Measurements from ENCODE around the gene DENND4A.

Gene DENND4A

GRCh38 chr15:65722191-65722590 is 69.9 kb downstream of the DENND4A start:
- DNase-seq, result no peak
- Histone ChIP-seq H3K27me3 (ENCODE audit: insufficient read depth, low read depth, severe bottlenecking) (no peaks in the 10 kb centered on the region), H3K9me3 (ENCODE audit: severe bottlenecking) (no peaks in the 10 kb centered on the region), H3K4me3 (ENCODE audit: low read depth, low read length) (no peak overlapping the region), H3K27ac (no peak overlapping the region), H3K36me3 (no peaks in the 10 kb centered on the region; the same call in 1 of the 2 replicates)
- TF ChIP-seq, protein P1, sequence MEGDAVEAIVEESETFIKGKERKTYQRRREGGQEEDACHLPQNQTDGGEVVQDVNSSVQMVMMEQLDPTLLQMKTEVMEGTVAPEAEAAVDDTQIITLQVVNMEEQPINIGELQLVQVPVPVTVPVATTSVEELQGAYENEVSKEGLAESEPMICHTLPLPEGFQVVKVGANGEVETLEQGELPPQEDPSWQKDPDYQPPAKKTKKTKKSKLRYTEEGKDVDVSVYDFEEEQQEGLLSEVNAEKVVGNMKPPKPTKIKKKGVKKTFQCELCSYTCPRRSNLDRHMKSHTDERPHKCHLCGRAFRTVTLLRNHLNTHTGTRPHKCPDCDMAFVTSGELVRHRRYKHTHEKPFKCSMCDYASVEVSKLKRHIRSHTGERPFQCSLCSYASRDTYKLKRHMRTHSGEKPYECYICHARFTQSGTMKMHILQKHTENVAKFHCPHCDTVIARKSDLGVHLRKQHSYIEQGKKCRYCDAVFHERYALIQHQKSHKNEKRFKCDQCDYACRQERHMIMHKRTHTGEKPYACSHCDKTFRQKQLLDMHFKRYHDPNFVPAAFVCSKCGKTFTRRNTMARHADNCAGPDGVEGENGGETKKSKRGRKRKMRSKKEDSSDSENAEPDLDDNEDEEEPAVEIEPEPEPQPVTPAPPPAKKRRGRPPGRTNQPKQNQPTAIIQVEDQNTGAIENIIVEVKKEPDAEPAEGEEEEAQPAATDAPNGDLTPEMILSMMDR (IDR thresholded peaks at IDR 0.05; ENCODE audit: low read depth, low read length), result no peak

DNA sequence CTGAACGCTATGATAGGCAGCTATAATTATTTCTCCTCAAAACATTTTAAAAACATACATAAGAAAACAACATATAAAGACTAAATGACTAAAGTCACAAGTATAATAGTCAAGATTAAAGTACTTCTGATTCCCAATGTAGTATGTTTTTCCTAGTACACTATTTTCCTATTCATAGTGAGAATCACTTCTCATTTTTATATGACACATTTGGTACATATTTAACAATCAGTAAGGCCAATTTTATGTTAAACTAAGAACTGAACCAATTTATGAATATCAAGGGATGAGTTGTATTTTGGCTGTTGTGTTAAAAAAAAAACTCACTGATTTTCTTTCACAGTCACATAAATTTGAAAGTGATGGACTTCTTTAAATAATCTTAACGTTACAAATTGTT is 79.7 kb downstream of the DENND4A start:
- no peak overlapping the region for H3K4me3 ChIP-seq (ENCODE audit: low read depth, low read length)
- H3K9me3 ChIP-seq (ENCODE audit: severe bottlenecking), result peaks cover 3% of the 10 kb centered on the region
- no peaks in the 10 kb centered on the region for H3K27me3 ChIP-seq (ENCODE audit: insufficient read depth, low read depth, severe bottlenecking)
- no peaks in the 10 kb centered on the region for H3K36me3 ChIP-seq
- no peak overlapping the region for H3K27ac ChIP-seq
- DNase-seq, result no peak
- TF ChIP-seq, protein P1 (IDR thresholded peaks at IDR 0.05; ENCODE audit: low read depth, low read length), result no peak

GRCh38 chr15:65695081-65695480 is 97.0 kb downstream of the DENND4A start:
- TF ChIP-seq, protein P1 (IDR thresholded peaks at IDR 0.05; ENCODE audit: low read depth, low read length), result no peak
- DNase-seq, result no peak
- H3K36me3 ChIP-seq, result peaks cover 7% of the 10 kb centered on the region

DNA sequence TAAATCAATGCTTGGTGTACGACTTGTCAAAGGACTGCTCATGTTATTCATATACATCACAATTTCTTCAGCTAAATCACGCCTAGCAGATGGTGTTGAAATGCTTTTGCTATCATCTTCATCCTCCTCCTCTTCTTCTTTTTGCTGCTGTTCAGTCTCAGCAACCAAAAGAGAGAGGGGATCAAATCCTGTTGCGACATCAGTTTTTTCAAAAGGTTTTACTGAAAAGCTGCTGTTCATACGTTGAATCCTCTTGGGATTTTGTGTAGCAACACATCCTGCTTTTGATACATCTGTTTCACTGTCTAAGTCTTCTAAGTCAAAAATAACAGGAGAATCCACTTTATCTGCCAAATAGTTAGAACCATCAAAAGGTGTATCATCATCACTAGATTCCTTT is 101.3 kb downstream of the DENND4A start:
- no peaks in the 10 kb centered on the region for H3K9me3 ChIP-seq (ENCODE audit: severe bottlenecking)
- H3K27ac ChIP-seq, result no peak overlapping the region
- no peak for DNase-seq
- H3K36me3 ChIP-seq, result peaks cover 8% of the 10 kb centered on the region
- H3K27me3 ChIP-seq (ENCODE audit: insufficient read depth, low read depth, severe bottlenecking), result no peaks in the 10 kb centered on the region
- TF ChIP-seq, protein P1 (IDR thresholded peaks at IDR 0.05; ENCODE audit: low read depth, low read length), result no peak
- no peak overlapping the region for H3K4me3 ChIP-seq (ENCODE audit: low read depth, low read length)

More at GRCh38 chr15:65695081-65695480, 97.0 kb downstream of the DENND4A start:
- H3K27me3 ChIP-seq (ENCODE audit: insufficient read depth, low read depth, severe bottlenecking), result no peaks in the 10 kb centered on the region
- H3K9me3 ChIP-seq (ENCODE audit: severe bottlenecking), result no peaks in the 10 kb centered on the region
- no peak overlapping the region for H3K27ac ChIP-seq
- no peak overlapping the region for H3K4me3 ChIP-seq (ENCODE audit: low read depth, low read length)

DNA sequence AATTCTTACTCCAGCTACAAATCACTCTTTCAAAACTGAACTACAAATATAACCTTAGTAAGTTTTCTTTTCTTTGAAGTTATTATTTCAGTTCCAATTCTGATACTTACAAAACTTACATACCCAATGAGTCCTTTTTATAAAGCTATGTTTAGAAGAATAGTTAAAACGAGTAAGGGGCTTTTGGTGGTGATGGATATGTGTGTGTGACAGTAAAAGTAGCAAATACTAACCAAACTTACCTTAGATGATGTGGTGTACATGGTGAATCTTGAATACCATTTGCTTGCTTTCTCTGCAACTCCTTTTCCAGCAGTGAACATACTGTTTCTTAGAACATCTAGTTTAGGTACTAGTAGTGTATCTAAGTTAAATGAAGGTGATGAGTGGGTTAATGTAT is 101.9 kb downstream of the DENND4A start:
- H3K27me3 ChIP-seq (ENCODE audit: insufficient read depth, low read depth, severe bottlenecking), result no peaks in the 10 kb centered on the region
- no peak for DNase-seq
- TF ChIP-seq, protein P1 (IDR thresholded peaks at IDR 0.05; ENCODE audit: low read depth, low read length), result no peak
- no peak overlapping the region for H3K4me3 ChIP-seq (ENCODE audit: low read depth, low read length)
- peaks cover 8% of the 10 kb centered on the region for H3K36me3 ChIP-seq
- H3K27ac ChIP-seq, result no peak overlapping the region
- H3K9me3 ChIP-seq (ENCODE audit: severe bottlenecking), result no peaks in the 10 kb centered on the region

DNA sequence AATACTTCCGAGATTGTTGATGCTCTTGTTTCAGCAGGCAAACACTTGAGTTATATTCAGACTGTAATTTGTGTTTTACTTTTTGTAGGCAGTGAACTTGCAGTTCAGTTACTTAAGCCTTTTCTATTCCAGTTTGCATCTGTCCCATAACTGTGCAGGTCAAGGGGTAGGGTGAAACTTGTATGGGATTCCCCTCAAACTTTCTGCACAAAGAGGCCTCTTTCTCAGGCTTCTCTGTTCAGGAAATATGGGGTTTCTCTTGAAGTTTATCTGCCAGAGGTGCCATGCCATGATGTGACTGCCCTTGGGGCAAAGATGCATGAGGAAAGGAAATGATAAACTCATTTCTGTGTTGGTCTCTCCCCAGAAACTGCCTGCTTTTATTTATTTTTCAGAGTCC is 103.6 kb downstream of the DENND4A start:
- H3K27ac ChIP-seq, result no peak overlapping the region
- no peaks in the 10 kb centered on the region for H3K9me3 ChIP-seq (ENCODE audit: severe bottlenecking)
- H3K36me3 ChIP-seq, result peaks cover 8% of the 10 kb centered on the region
- no peak for DNase-seq
- H3K27me3 ChIP-seq (ENCODE audit: insufficient read depth, low read depth, severe bottlenecking), result no peaks in the 10 kb centered on the region
- TF ChIP-seq, protein P1 (IDR thresholded peaks at IDR 0.05; ENCODE audit: low read depth, low read length), result no peak
- H3K4me3 ChIP-seq (ENCODE audit: low read depth, low read length), result no peak overlapping the region

Data from WERI-Rb-1 (cell line).